ENCODE measurements around the gene GP1BA. TPM values are rescaled to one million over a fixed set of nuclear protein-coding genes. Genes with fewer than 3 reads are reported as not detected.
A peak's percentile ranks its signal among the peaks of the same experiment; 100 is the strongest.

Gene GP1BA
- total and polyA plus RNA-seq, 10 of the 15 experiments (the other 5 are each of a cell fraction or from before 2014, with no cell fraction given) = 0.04 to 0.67 (median 0.28) TPM; not detected in 1

DNA sequence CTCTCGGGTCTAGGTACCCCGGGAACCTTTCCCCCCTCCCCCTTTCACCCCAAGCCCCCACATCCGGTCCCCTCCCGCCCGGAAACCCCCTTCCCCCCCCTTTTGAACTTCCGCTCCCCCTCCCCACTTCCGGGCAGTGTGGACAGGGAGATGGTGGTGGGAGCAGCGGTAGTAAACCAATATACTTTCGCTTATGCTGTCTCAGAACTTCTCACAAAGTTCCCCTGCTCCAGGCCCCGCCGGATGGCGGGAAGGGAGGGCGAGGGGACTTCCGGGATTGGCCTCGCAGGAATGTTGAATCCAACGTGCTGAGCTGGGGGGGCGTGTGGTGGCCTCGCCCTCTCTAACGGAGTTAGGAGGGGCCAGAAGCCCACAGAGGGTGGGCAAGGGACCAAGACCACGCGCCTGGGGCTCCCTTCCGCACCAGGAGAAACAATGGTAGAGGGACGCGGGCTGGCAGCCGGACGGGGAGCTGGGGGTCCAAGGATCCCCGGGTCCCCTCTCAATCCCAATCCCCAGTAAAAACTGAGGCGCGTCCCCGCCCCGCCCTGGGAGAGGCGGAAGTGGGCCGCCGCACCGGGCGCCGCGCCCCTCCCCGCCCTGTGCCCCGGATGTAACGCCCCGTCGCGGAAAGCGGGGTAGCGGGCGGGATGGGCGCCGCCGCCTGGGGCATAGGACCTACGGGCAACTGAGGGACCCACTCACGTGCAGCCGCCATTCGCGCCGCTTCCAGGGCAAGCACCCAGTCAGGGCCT is 15.5 kb downstream of the GP1BA start (continued):
- TF ChIP-seq, protein P1, sequence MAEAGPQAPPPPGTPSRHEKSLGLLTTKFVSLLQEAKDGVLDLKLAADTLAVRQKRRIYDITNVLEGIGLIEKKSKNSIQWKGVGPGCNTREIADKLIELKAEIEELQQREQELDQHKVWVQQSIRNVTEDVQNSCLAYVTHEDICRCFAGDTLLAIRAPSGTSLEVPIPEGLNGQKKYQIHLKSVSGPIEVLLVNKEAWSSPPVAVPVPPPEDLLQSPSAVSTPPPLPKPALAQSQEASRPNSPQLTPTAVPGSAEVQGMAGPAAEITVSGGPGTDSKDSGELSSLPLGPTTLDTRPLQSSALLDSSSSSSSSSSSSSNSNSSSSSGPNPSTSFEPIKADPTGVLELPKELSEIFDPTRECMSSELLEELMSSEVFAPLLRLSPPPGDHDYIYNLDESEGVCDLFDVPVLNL (IDR thresholded peaks at IDR 0.05; ENCODE audit: low read depth, low read length) = peak; percentile 57; the same call in 1 of the 2 replicates
- TF ChIP-seq, protein P2, sequence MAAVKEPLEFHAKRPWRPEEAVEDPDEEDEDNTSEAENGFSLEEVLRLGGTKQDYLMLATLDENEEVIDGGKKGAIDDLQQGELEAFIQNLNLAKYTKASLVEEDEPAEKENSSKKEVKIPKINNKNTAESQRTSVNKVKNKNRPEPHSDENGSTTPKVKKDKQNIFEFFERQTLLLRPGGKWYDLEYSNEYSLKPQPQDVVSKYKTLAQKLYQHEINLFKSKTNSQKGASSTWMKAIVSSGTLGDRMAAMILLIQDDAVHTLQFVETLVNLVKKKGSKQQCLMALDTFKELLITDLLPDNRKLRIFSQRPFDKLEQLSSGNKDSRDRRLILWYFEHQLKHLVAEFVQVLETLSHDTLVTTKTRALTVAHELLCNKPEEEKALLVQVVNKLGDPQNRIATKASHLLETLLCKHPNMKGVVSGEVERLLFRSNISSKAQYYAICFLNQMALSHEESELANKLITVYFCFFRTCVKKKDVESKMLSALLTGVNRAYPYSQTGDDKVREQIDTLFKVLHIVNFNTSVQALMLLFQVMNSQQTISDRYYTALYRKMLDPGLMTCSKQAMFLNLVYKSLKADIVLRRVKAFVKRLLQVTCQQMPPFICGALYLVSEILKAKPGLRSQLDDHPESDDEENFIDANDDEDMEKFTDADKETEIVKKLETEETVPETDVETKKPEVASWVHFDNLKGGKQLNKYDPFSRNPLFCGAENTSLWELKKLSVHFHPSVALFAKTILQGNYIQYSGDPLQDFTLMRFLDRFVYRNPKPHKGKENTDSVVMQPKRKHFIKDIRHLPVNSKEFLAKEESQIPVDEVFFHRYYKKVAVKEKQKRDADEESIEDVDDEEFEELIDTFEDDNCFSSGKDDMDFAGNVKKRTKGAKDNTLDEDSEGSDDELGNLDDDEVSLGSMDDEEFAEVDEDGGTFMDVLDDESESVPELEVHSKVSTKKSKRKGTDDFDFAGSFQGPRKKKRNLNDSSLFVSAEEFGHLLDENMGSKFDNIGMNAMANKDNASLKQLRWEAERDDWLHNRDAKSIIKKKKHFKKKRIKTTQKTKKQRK (IDR thresholded peaks at IDR 0.05; ENCODE audit: low read depth, low read length) = no peak
- TF ChIP-seq PML (IDR thresholded peaks at IDR 0.05; ENCODE audit: low read length) (no peak), NRF1 (conservative IDR thresholded peaks at IDR 0.05; ENCODE audit: low read depth, low read length) (no peak), ZBED1 (IDR thresholded peaks at IDR 0.05; ENCODE audit: borderline replicate concordance) (peak; percentile 12; the same call in 1 of the 2 replicates), BACH1 (IDR thresholded peaks at IDR 0.05; ENCODE audit: borderline replicate concordance) (peak; percentile 72)
